ENCODE measurements around the gene GNG7. TPM values are rescaled to one million over a fixed set of nuclear protein-coding genes. Genes with fewer than 3 reads are reported as not detected.
"Not testable (repeated sequence)": the region's sequence is repeated elsewhere in the genome, so short reads cannot be mapped to it uniquely, and the experiment has no call there.

The GNG7 gene
- total RNA-seq, 2 experiments from 2014 or later: 0.08 to 0.13 TPM

DNA sequence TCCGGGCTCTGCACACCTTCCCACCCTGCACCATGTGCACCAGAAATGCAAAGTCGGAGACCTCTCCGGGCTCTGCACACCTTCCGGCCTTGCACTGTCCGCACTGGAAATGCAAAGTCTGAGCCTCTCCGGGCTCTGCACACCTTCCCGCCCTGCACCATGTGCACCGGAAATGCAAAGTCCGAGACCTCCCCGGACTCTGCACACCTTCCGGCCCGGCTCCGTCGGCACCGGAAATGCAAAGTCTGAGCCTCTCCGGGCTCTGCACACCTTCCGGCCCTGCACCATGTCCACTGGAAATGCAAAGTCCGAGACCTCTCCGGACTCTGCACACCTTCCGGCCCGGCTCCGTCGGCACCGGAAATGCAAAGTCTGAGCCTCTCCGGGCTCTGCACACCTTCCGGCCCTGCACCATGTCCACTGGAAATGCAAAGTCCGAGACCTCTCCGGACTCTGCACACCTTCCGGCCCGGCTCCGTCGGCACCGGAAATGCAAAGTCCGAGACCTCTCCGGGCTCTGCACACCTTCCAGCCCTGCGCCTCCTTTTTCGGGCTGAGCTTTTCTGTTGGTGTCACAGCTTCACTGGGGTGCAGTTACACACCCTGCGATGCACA, 59.3 kb downstream of the GNG7 start:
- CTCF ChIA-PET; DNase-seq; H3K27me3 Mint-ChIP-seq (ENCODE audit: low read depth); H3K4me3 Mint-ChIP-seq; H3K9me3 Mint-ChIP-seq (ENCODE audit: insufficient read depth); H3K27ac Mint-ChIP-seq; H3K4me1 Mint-ChIP-seq (ENCODE audit: low read depth); H3K36me3 Mint-ChIP-seq (ENCODE audit: low read depth); POLR2A ChIA-PET; ATAC-seq: not testable (repeated sequence)

DNA sequence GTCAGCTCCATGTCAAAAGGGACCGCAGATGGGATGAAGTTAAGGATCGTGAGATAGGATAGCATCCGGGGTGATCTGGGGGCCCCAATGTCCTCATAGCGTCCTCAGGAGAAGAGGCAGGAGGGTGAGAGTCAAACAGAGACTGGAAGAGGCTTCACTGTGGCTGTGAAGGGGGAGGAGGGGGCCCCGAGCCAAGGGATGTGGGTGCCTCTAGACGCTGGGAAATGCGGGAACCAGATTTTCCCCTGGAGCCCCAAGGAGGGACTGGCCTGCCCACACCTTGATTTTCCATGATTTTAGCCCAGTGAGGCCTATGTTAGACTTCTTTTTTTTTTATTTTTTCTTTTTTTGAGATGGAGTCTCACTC, 61.2 kb downstream of the GNG7 start:
- ATAC-seq (no peak), DNase-seq (no peak)
- H3K9me3 Mint-ChIP-seq (ENCODE audit: insufficient read depth): no peaks in the 10 kb centered on the region
- ChIA-PET CTCF (no interaction called here), POLR2A (no interaction called here)
- H3K4me1 Mint-ChIP-seq (ENCODE audit: low read depth): peaks cover 14% of the 10 kb centered on the region
- H3K27ac Mint-ChIP-seq: no peak overlapping the region
- no peak overlapping the region for H3K4me3 Mint-ChIP-seq
- H3K36me3 Mint-ChIP-seq (ENCODE audit: low read depth): no peaks in the 10 kb centered on the region
- peaks cover 4% of the 10 kb centered on the region for H3K27me3 Mint-ChIP-seq (ENCODE audit: low read depth)

- no peaks in the 10 kb centered on the region for H3K36me3 Mint-ChIP-seq (ENCODE audit: low read depth)
- H3K27me3 Mint-ChIP-seq (ENCODE audit: low read depth): peaks cover 4% of the 10 kb centered on the region
- no peak overlapping the region for H3K27ac Mint-ChIP-seq
- peaks cover 14% of the 10 kb centered on the region for H3K4me1 Mint-ChIP-seq (ENCODE audit: low read depth)
- CTCF ChIA-PET: no interaction called here
- no peak overlapping the region for H3K4me3 Mint-ChIP-seq
- H3K9me3 Mint-ChIP-seq (ENCODE audit: insufficient read depth): no peaks in the 10 kb centered on the region
- POLR2A ChIA-PET: interaction anchor here (1.1 kb wide), 1 partner anchor 165 kb away, joined by 4 read pairs; the partner anchor contains the start of gene GADD45B
- ATAC-seq (no peak), DNase-seq (no peak)
Measured at GRCh38 chr19:2640563-2641331, 61.7 kb downstream of the GNG7 start.

DNA sequence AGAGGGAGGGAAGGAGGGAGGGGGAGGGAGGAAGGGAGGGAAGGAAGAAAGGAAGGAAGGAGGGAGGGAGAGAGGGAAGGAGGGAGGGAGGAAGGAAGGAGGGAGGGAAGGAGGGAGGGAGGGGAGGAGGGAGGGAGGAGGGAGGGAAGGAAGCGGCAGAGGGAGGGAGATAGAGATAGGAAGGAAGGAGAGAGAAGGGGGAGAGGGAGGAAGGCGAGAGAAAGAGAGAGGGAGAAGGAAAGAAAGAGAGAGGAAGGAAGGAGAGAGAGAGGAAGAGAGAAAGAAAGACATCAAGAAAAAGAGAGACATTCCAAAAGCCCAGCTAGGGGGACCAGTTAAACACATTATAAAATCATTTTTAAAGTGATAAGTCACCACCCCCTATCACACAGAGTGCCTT, 62.5 kb downstream of the GNG7 start:
- CTCF ChIA-PET: interaction anchor here (0.7 to 1.4 kb wide), 2 partner anchors 8 to 29 kb away, joined by 4 read pairs; no protein-coding TSS in a partner anchor
- peaks cover 14% of the 10 kb centered on the region for H3K4me1 Mint-ChIP-seq (ENCODE audit: low read depth)
- H3K27me3 Mint-ChIP-seq (ENCODE audit: low read depth): peaks cover 4% of the 10 kb centered on the region
- H3K27ac Mint-ChIP-seq: no peak overlapping the region
- DNase-seq (no peak), ATAC-seq (no peak)
- POLR2A ChIA-PET: interaction anchor here (1.1 kb wide), 1 partner anchor 164 kb away, joined by 4 read pairs; the partner anchor contains the start of gene GADD45B
- H3K36me3 Mint-ChIP-seq (ENCODE audit: low read depth): no peaks in the 10 kb centered on the region
- no peak overlapping the region for H3K4me3 Mint-ChIP-seq
- no peaks in the 10 kb centered on the region for H3K9me3 Mint-ChIP-seq (ENCODE audit: insufficient read depth)

- H3K4me3 Mint-ChIP-seq: no peak overlapping the region
- POLR2A ChIA-PET: interaction anchor here (1.8 kb wide), 1 partner anchor 18 kb away, joined by 5 read pairs; no protein-coding TSS in a partner anchor
- H3K27ac Mint-ChIP-seq: no peak overlapping the region
- H3K4me1 Mint-ChIP-seq (ENCODE audit: low read depth): peaks cover 14% of the 10 kb centered on the region
- no peaks in the 10 kb centered on the region for H3K9me3 Mint-ChIP-seq (ENCODE audit: insufficient read depth)
- CTCF ChIA-PET: interaction anchor here (1.8 to 2.8 kb wide), 2 partner anchors 18 to 59 kb away, joined by 4 to 67 read pairs; no protein-coding TSS in a partner anchor
- H3K36me3 Mint-ChIP-seq (ENCODE audit: low read depth): no peaks in the 10 kb centered on the region
- no peak for DNase-seq
- peaks cover 4% of the 10 kb centered on the region for H3K27me3 Mint-ChIP-seq (ENCODE audit: low read depth)
- ATAC-seq: no peak
Measured at GRCh38 chr19:2638417-2638940, 64.0 kb downstream of the GNG7 start.

GRCh38 chr19:2636897-2637683, 65.4 kb downstream of the GNG7 start:
- ChIA-PET CTCF (interaction anchor here (0.6 to 4.2 kb wide), 28 partner anchors 9 to 795 kb away, joined by 3 to 67 read pairs (median 4); partner anchors contain the start of genes GADD45B and LMNB2), POLR2A (interaction anchor here (0.6 to 2.6 kb wide), 4 partner anchors 16 to 161 kb away, joined by 3 to 20 read pairs (median 4); partner anchors contain the start of gene GADD45B)
- DNase-seq (peak; percentile 84), ATAC-seq (peak; percentile 84)
- peaks cover 14% of the 10 kb centered on the region for H3K4me1 Mint-ChIP-seq (ENCODE audit: low read depth)
- H3K36me3 Mint-ChIP-seq (ENCODE audit: low read depth): no peaks in the 10 kb centered on the region
- no peak overlapping the region for H3K27ac Mint-ChIP-seq
- no peak overlapping the region for H3K4me3 Mint-ChIP-seq
- no peaks in the 10 kb centered on the region for H3K9me3 Mint-ChIP-seq (ENCODE audit: insufficient read depth)
- peaks cover 4% of the 10 kb centered on the region for H3K27me3 Mint-ChIP-seq (ENCODE audit: low read depth)

GRCh38 chr19:2636141-2636896, 66.2 kb downstream of the GNG7 start:
- Mint-ChIP-seq H3K36me3 (ENCODE audit: low read depth) (no peaks in the 10 kb centered on the region), H3K4me3 (no peak overlapping the region), H3K9me3 (ENCODE audit: insufficient read depth) (peaks cover 2% of the 10 kb centered on the region), H3K4me1 (ENCODE audit: low read depth) (peaks cover 15% of the 10 kb centered on the region), H3K27ac (no peak overlapping the region), H3K27me3 (ENCODE audit: low read depth) (peaks cover 4% of the 10 kb centered on the region)
- ATAC-seq: peak; percentile 23
- ChIA-PET POLR2A (interaction anchor here (0.6 to 2.6 kb wide), 5 partner anchors 15 to 162 kb away, joined by 3 to 20 read pairs (median 4); partner anchors contain the start of gene GADD45B), CTCF (interaction anchor here (0.8 to 4.2 kb wide), 18 partner anchors 8 to 243 kb away, joined by 3 to 67 read pairs (median 8); partner anchors contain the start of genes GADD45B, LMNB2 and TIMM13)
- no peak for DNase-seq

DNA sequence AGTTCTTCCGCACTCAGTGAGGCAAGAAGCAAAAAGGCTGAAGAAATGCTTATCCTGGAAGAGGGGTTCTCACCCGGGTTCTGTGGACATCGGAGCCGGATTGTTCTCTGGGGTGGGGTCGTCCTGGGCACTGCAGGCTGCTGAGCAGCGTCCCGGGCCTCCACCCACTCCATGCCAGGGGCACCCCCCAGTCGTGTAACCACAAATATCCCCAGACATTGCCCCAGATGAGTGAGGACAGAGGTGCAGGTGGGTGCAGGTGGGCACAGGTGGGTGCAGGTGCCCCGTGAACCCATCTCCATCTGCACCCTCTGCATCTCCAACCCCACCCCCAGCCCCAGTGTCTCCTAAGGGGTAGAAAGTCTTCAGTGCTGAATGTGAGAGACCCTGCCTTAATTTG, 67.5 kb downstream of the GNG7 start:
- no peak overlapping the region for H3K4me3 Mint-ChIP-seq
- H3K4me1 Mint-ChIP-seq (ENCODE audit: low read depth): peaks cover 21% of the 10 kb centered on the region
- ATAC-seq (no peak), DNase-seq (no peak)
- ChIA-PET POLR2A (interaction anchor here (0.6 to 1.0 kb wide), 2 partner anchors 159 to 228 kb away, joined by 3 to 6 read pairs; partner anchors contain the start of gene GADD45B), CTCF (interaction anchor here (0.8 to 4.2 kb wide), 4 partner anchors 13 to 242 kb away, joined by 3 to 48 read pairs (median 10); no protein-coding TSS in a partner anchor)
- peaks cover 4% of the 10 kb centered on the region for H3K27me3 Mint-ChIP-seq (ENCODE audit: low read depth)
- no peak overlapping the region for H3K27ac Mint-ChIP-seq
- H3K9me3 Mint-ChIP-seq (ENCODE audit: insufficient read depth): peaks cover 11% of the 10 kb centered on the region
- H3K36me3 Mint-ChIP-seq (ENCODE audit: low read depth): no peaks in the 10 kb centered on the region

DNA sequence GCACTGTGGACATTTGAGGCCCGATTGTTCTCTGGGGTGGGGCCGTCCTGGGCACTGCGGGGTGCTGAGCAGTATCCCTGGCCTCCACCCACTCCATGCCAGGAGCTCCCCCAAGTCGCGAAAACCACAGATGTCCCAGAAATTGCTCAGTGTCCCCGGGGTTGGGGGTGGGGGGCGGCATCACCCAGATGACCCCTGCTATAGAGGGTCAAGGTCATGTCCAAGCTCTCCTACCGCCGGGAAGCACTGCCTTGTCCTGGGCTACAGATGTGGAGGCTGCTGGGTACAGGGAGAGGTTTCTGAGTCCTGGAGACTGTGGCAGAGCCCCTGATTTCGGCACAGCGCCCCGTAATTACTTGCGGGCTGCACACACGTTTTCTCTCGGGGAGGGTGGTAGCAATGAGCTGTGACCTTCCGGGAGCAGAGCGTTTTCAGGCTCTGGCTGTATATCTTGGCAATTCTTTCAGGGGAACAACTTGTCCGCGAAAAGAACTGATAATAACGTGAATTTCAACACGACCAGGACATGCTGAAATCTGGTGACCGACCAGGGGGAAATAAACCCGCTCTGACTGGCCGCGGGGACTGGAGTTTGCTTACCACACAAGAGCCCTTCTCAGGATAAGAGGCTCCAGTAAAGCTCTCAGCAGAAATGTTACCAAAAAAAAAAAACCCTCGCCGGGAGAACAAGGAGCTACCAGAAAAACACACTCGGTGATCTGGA, 68.1 kb downstream of the GNG7 start:
- peaks cover 15% of the 10 kb centered on the region for H3K9me3 Mint-ChIP-seq (ENCODE audit: insufficient read depth)
- H3K27me3 Mint-ChIP-seq (ENCODE audit: low read depth): peaks cover 3% of the 10 kb centered on the region
- POLR2A ChIA-PET: interaction anchor here (0.6 to 1.0 kb wide), 2 partner anchors 158 to 227 kb away, joined by 3 to 6 read pairs; partner anchors contain the start of gene GADD45B
- H3K4me1 Mint-ChIP-seq (ENCODE audit: low read depth): peaks cover 25% of the 10 kb centered on the region
- CTCF ChIA-PET: interaction anchor here (0.8 to 4.2 kb wide), 2 partner anchors 14 to 19 kb away, joined by 3 to 48 read pairs; no protein-coding TSS in a partner anchor
- ATAC-seq (no peak), DNase-seq (no peak)
- no peak overlapping the region for H3K4me3 Mint-ChIP-seq
- no peak overlapping the region for H3K27ac Mint-ChIP-seq
- H3K36me3 Mint-ChIP-seq (ENCODE audit: low read depth): peaks cover 5% of the 10 kb centered on the region

DNA sequence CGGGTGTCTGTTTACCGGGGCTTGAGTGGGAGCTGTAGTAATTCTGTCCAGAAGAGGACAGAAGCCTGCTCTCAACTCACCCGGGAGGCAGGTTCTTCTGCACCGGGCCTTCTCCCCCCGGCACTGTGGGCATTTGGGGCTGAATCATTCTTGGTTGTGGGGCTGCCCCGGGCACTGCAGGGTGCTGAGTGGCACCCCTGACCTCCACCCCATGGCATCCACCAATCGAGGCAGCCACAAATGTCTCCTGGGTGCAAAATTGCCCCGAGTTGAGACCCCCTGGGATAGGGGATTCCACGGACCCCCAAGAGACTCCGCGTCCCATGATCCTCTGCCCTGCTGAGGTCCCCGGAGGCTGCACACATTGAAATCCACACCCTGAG, 68.8 kb downstream of the GNG7 start:
- ChIA-PET CTCF (interaction anchor here (4.2 kb wide), 1 partner anchor 18 kb away, joined by 48 read pairs; no protein-coding TSS in a partner anchor), POLR2A (no interaction called here)
- ATAC-seq (no peak), DNase-seq (no peak)
- no peak overlapping the region for H3K27ac Mint-ChIP-seq
- no peaks in the 10 kb centered on the region for H3K27me3 Mint-ChIP-seq (ENCODE audit: low read depth)
- peaks cover 23% of the 10 kb centered on the region for H3K4me1 Mint-ChIP-seq (ENCODE audit: low read depth)
- H3K9me3 Mint-ChIP-seq (ENCODE audit: insufficient read depth): peaks cover 15% of the 10 kb centered on the region
- no peak overlapping the region for H3K4me3 Mint-ChIP-seq
- peaks cover 9% of the 10 kb centered on the region for H3K36me3 Mint-ChIP-seq (ENCODE audit: low read depth)
